GM20431 (cell line): ENCODE measurements around the gene ZNF652.
"Not testable (repeated sequence)": the region's sequence is repeated elsewhere in the genome, so short reads cannot be mapped to it uniquely, and the experiment has no call there.

ENCODE experiments used
- in situ Hi-C: fragments of 300-500 bp; cut with MseI, MboI; formaldehyde crosslinking; loops from one replicate; pipeline ENCODE4 v1.15.0; 2020; ENCODE audit warnings: low sequenced_read_pairs; ENCODE audit not compliant: unreplicated experiment

The ZNF652 gene

GRCh38 chr17:49280061-49280460 is 82.0 kb downstream of the ZNF652 start:
- in situ Hi-C loops: no loop called here

- in situ Hi-C loops: not testable (repeated sequence)
These were observed 82.6 kb downstream of the ZNF652 start for GRCh38 chr17:49279263-49280015.

GRCh38 chr17:49278076-49278475 is 84.0 kb downstream of the ZNF652 start:
- in situ Hi-C loops: no loop called here

- in situ Hi-C loops: no loop called here
These were observed 84.4 kb downstream of the ZNF652 start for GRCh38 chr17:49277638-49278037.

- in situ Hi-C loops: not testable (repeated sequence)
These were observed 86.1 kb downstream of the ZNF652 start for GRCh38 chr17:49275981-49276380.

DNA sequence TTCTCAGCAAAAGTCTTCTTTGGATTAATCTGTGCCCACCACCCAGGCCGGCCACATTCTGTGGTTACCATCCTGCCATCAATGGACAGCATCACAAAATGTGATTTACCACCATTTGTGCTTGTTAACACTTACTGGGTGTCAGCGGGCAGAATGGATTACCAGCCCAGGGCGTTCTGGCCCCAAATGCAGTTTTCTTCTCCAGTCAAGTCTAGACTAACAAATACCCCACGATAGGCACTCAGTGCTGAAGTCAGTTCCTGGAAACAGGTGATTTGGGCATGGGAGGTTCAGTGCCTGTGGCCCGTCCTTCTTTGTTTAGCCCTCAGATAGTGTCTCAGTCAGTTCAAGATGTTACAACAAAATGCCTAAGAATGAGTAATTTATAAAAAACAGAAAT is 92.7 kb downstream of the ZNF652 start:
- in situ Hi-C loops: no loop called here

DNA sequence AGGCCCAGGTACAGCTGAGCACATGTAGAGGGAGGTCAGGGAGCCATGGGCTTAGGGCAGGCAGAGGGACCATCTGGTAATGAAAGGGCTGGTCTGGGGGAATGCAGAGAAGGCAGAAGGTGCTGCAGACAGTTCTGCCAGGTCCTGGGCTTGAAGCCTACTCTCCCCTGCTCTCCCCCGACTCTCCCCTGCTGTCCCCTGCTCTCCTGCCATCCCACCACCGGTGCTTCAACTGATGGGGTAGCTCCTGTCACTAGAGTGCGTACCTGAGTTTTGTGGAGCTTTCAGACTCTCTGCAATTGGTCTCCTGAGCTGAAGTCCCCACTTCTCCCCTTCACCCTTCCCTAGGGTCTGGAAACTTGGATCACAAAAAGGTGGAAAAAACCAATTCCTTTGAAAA is 94.1 kb downstream of the ZNF652 start:
- in situ Hi-C loops: no loop called here

- in situ Hi-C loops: no loop called here
These were observed 95.8 kb downstream of the ZNF652 start for GRCh38 chr17:49266233-49266632.

DNA sequence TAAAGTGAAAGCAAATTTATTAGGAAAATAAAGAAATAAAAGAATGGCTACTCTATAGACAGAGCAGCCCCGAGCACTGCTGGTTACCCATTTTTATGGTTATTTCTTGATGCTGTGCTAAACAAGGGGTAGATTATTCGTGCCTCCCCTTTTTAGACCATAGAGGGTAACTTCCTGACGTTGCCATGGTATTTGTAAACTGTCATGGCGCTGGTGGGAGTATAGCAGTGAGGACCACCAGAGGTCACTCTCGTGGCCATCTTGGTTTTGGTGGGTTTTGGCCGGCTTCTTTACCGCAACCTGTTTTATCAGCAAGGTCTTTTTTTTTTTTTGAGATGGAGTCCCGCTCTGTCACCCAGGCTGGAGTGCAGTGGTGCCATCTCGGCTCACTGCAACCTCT is 100.5 kb downstream of the ZNF652 start:
- in situ Hi-C loops: not testable (repeated sequence)

- in situ Hi-C loops: no loop called here
These were observed 101.2 kb downstream of the ZNF652 start for GRCh38 chr17:49260817-49261291.

- in situ Hi-C loops: no loop called here
These were observed 101.8 kb downstream of the ZNF652 start for GRCh38 chr17:49260011-49260816.

DNA sequence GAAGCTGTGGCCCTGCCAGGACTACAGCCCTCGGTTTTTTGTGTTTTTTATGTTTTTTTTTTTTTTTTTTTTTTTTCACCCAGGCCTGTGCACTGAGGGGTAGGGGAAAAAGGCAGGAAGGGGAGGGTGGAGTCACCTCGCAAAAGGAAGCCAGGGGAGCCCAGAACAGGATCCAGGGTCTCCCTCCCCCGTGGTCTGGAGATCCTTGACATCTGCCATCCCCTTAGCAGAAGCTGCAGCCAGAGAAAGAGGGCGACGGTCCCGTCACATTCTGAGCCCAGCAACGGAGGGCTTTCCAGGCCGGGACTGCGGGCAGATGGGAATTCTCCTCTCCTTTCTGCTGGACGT is 102.4 kb downstream of the ZNF652 start:
- in situ Hi-C loops: no loop called here

- in situ Hi-C loops: no loop called here
These were observed 103.7 kb downstream of the ZNF652 start for GRCh38 chr17:49258394-49258793.

DNA sequence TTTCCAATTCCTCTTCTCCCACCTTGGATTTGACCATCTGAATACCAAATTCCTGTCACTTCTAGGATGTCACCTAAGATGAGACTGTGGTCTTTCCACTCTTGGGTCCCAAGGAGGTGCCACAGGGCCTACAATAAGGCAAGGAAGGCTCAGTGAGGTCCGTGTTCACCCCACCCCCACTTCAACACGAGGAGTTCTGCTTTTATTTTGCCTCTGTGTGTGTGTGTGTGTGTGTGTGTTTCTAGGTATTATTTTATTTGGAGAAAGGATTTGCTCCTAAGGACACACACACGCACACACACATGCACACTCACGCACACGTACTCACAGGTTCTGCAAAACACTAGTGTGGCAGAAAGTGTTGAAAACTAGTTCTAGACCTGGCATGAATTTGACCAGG is 106.9 kb downstream of the ZNF652 start:
- in situ Hi-C loops: no loop called here

DNA sequence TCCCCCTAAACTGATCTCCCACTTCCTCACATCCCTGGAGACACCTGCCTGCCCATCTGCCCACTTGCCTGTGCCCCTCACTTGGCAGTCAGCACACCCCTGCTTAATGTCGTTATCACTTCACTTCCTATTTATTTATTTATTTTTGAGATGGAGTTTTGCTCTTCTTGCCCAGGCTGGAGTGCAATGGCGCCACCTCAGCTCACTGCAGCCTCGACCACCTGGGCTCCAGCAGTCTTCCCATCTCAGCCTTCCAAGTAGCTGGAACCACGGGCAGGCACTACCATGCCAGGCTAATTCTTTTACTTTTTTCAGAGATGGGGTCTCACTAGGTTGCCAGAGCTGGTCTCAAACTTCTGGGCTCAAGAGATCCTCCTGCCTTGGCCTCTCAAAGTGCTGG is 108.0 kb downstream of the ZNF652 start:
- in situ Hi-C loops: no loop called here

DNA sequence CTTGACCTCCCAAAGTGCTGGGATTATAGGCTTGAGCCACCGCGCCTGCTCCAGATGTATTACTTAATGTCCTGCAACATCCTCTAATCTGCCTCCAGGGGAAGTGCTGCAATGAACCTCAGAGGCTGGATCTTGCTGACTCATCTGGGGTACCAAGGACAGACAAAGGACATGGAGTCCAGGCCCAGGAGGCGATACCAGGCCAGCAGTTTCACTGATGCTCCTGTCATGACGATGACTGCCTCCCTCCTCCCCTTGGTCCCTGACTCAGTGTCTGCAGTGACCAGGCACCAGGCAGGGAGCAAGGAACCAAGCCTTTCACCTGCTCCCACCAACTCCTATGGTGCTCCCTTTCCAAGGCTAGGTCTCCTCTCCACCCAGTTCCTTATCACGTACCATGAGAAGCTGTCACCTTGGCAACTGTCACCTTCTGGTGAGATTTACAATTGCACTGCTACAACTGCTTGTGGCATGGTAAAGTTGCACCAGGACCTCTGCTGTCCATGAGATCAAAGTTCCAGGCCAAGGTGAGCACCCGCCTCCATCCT is 109.8 kb downstream of the ZNF652 start:
- in situ Hi-C loops: no loop called here

DNA sequence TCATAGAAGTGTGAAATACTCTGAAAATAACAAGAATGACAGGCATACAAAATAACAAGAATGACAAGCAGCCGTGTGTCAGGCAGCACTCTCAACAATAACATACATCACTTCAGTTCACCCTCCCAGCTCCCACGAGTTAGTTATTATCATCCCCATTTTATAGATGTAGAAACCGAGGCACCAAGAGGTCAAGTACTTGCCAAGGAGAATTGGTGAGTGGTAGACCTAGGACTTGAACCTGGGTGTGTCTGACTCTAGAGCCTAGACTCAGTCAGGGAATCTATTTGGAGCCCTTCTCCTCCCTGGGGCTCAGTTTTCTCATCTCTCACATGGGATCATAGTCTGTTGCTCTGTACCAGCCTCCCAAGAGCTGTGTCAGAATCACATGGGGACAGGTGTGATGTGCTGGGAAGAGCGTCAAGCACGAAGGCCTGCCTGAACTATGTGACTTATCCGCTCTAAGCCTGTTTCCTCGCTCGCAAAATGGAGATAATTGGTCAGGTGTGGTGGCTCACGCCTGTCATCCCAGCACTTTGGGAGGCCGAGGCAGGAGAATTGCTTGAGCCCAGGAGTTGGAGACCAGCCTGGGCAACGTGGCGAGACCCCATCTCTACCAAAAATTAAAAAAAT is 112.0 kb downstream of the ZNF652 start:
- in situ Hi-C loops: no loop called here

DNA sequence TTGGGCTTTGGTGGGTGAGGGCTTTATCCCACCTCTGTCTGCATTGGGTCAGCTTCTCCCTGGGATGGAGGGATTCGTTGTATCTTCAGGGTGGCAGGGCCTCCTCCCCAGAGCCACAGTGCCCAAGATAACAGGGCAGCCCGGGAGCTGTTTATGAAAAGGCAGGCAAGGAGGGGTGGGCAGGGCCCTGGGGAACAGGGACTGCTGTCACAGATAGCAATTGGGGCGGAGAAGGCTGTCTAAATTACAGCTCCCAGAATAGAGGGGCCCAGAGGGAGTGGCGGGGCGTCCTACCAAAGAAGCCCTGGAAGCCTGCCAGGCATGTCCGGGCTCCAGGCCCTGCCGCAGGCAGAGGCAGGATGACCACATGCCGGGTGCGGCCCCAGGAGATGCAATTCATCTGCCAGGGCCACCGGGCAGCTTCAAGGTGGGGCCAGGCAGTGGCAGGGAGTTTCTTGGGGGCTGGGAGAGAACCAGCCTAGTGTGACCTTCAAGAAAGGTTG is 112.7 kb downstream of the ZNF652 start:
- in situ Hi-C loops: no loop called here

DNA sequence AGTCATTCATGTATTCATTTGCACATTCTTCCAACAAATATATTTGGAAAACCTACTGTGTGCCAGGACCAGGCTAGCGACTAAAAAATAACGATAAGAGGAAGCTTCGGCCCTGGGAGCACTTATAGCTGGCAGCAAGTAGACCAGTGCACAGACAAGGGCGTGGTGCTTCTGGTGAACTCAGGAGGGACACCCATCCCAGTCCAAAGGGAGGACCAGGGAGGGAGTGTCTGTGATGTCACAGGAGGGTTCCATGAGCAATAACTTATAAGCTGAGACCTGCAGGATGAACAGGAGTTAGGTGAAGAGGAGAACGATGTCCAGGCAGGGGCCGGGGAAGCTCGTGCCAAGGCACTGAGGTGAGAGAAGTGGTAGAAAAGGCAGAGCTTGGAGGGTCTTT is 114.1 kb downstream of the ZNF652 start:
- in situ Hi-C loops: no loop called here

DNA sequence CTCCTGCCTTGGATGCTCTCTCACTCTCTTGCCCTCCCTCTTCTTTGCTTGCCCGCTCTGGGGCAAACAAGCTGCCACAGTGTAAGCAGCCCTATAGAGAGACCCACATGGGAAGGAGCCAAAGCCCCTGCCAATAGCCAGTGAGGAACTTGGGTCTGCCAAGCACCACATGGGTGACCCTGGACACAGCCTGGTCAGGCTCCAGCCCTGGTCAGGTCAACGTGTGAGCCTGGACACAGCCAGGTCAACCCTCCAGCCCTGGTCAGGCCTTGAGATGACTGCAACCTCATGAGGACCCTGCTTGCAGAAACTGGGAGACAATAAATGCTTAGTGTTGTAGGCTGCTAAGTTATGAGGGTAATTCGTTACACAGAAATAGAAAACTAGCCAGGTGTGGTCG is 117.2 kb downstream of the ZNF652 start:
- in situ Hi-C loops: no loop called here
